ENCODE results near the gene KIAA1671. TPM values are rescaled to one million over a fixed set of nuclear protein-coding genes. Genes with fewer than 3 reads are reported as not detected.
A peak's percentile ranks its signal among the peaks of the same experiment; 100 is the strongest.

The KIAA1671 gene
- polyA plus RNA-seq, 1 of the 3 experiments (the other 2 are of a cell fraction): 7.4 TPM

DNA sequence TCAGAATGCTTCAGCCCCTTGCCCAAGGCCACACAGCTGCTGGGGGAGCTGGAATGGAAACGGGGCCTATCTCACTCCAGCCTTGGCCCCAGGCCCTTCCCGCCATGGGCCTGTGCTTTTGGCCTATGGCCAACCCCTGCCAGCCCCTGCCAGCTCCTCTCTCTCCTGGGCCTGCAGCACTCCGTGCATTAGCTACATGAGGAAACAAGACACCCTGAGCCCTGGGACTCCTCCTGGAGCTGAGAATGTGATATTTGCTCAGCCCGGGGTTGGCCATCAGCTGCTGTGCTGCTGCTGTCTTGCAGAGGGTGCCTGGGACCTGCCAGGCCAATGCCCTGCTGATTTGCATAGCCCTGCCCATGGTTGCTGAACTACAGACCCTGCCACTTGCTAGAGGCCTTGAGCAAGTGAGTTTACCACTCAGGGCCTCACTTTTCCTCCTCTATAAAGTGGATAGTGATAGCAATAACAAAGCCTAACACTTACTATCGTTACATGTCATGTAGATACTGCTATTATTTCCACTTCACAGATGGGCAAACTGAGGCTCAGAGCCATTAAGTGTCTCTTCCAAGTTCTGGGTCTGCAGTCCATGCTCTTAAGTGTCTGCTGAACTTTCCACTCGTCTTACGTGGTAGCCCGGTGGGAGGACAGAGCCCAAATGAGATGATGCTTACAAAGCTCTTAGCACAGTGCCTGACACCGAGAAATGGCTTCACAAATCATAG lies 99.6 kb downstream of the KIAA1671 start:
- CTCF ChIA-PET: interaction anchor here (0.8 to 17.2 kb wide), 9 partner anchors 12 to 283 kb away, joined by 3 to 513 read pairs (median 4); partner anchors contain the start of genes KIAA1671 and LHFPL7
- POLR2A ChIA-PET: interaction anchor here (0.6 to 1.1 kb wide), 2 partner anchors 16 to 94 kb away, joined by 3 read pairs; no protein-coding TSS in a partner anchor
- WGBS (ENCODE audit: low lambda C conversion rate): 66% methylated on average over 9 of the region's 9 CpGs
- TF ChIP-seq, protein P1, sequence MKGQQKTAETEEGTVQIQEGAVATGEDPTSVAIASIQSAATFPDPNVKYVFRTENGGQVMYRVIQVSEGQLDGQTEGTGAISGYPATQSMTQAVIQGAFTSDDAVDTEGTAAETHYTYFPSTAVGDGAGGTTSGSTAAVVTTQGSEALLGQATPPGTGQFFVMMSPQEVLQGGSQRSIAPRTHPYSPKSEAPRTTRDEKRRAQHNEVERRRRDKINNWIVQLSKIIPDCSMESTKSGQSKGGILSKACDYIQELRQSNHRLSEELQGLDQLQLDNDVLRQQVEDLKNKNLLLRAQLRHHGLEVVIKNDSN (IDR thresholded peaks at IDR 0.05; ENCODE audit: borderline replicate concordance, low read depth): no peak
- no peak for TF ChIP-seq JUND (IDR thresholded peaks at IDR 0.05)
- no peak for TF ChIP-seq MEF2A (IDR thresholded peaks at IDR 0.05; ENCODE audit: borderline replicate concordance, low read depth)
- TF ChIP-seq, protein P2, sequence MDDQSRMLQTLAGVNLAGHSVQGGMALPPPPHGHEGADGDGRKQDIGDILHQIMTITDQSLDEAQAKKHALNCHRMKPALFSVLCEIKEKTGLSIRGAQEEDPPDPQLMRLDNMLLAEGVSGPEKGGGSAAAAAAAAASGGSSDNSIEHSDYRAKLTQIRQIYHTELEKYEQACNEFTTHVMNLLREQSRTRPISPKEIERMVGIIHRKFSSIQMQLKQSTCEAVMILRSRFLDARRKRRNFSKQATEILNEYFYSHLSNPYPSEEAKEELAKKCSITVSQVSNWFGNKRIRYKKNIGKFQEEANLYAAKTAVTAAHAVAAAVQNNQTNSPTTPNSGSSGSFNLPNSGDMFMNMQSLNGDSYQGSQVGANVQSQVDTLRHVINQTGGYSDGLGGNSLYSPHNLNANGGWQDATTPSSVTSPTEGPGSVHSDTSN (IDR thresholded peaks at IDR 0.05): no peak
- no peak for TF ChIP-seq RXRA (IDR thresholded peaks at IDR 0.05; ENCODE audit: borderline replicate concordance, low read depth)
- TF ChIP-seq TEAD4 (IDR thresholded peaks at IDR 0.05; ENCODE audit: borderline replicate concordance, insufficient read depth): no peak
- no peak for TF ChIP-seq FOXM1 (IDR thresholded peaks at IDR 0.05; ENCODE audit: low read depth)
- peak; percentile 20; the same call in 1 of the 2 replicates for TF ChIP-seq RAD21 (IDR thresholded peaks at IDR 0.05; ENCODE audit: low read length)
- TF ChIP-seq GATA2 (CRISPR knock-in tag; IDR thresholded peaks at IDR 0.05): 0 out of 2 replicates have a peak, but pooled peaks have one; percentile 21
- no peak for TF ChIP-seq RCOR1 (IDR thresholded peaks at IDR 0.05; ENCODE audit: low read length)
- TF ChIP-seq FOSL2 (IDR thresholded peaks at IDR 0.05; ENCODE audit: borderline replicate concordance, low read depth): no peak
- TF ChIP-seq, protein P3, sequence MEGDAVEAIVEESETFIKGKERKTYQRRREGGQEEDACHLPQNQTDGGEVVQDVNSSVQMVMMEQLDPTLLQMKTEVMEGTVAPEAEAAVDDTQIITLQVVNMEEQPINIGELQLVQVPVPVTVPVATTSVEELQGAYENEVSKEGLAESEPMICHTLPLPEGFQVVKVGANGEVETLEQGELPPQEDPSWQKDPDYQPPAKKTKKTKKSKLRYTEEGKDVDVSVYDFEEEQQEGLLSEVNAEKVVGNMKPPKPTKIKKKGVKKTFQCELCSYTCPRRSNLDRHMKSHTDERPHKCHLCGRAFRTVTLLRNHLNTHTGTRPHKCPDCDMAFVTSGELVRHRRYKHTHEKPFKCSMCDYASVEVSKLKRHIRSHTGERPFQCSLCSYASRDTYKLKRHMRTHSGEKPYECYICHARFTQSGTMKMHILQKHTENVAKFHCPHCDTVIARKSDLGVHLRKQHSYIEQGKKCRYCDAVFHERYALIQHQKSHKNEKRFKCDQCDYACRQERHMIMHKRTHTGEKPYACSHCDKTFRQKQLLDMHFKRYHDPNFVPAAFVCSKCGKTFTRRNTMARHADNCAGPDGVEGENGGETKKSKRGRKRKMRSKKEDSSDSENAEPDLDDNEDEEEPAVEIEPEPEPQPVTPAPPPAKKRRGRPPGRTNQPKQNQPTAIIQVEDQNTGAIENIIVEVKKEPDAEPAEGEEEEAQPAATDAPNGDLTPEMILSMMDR (IDR thresholded peaks at IDR 0.05): no peak
- peak; percentile 59; the same call in 1 of the 2 replicates for TF ChIP-seq MXI1 (IDR thresholded peaks at IDR 0.05; ENCODE audit: low read depth, low read length)
- TF ChIP-seq, protein P4, sequence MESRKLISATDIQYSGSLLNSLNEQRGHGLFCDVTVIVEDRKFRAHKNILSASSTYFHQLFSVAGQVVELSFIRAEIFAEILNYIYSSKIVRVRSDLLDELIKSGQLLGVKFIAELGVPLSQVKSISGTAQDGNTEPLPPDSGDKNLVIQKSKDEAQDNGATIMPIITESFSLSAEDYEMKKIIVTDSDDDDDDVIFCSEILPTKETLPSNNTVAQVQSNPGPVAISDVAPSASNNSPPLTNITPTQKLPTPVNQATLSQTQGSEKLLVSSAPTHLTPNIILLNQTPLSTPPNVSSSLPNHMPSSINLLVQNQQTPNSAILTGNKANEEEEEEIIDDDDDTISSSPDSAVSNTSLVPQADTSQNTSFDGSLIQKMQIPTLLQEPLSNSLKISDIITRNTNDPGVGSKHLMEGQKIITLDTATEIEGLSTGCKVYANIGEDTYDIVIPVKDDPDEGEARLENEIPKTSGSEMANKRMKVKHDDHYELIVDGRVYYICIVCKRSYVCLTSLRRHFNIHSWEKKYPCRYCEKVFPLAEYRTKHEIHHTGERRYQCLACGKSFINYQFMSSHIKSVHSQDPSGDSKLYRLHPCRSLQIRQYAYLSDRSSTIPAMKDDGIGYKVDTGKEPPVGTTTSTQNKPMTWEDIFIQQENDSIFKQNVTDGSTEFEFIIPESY (IDR thresholded peaks at IDR 0.05; ENCODE audit: borderline replicate concordance, low read depth): no peak
- TF ChIP-seq REST (IDR thresholded peaks at IDR 0.05; ENCODE audit: low read depth, low read length): no peak
- TF ChIP-seq EZH2phosphoT487 (IDR thresholded peaks at IDR 0.05; ENCODE audit: borderline replicate concordance, low read depth): no peak
- TF ChIP-seq SIN3A (IDR thresholded peaks at IDR 0.05; ENCODE audit: borderline replicate concordance, low read depth, low read length): no peak
- TF ChIP-seq RFX5 (IDR thresholded peaks at IDR 0.05; ENCODE audit: low read length): no peak
- TF ChIP-seq NRF1 (IDR thresholded peaks at IDR 0.05; ENCODE audit: low read depth, low read length): no peak
- TF ChIP-seq FOXJ3 (CRISPR knock-in tag; IDR thresholded peaks at IDR 0.05): peak; percentile 74; the same call in 1 of the 2 replicates
- TF ChIP-seq ELF1 (IDR thresholded peaks at IDR 0.05): no peak
- TF ChIP-seq USF2 (IDR thresholded peaks at IDR 0.05; ENCODE audit: borderline replicate concordance, low read depth, low read length): no peak

More for the DNA sequence above, 99.6 kb downstream of the KIAA1671 start:
- H2AFZ ChIP-seq (ENCODE audit: low read depth): no peak overlapping the region
- H3F3A ChIP-seq (replicated peaks; ENCODE audit: insufficient read depth): peaks cover 3% of the 10 kb centered on the region
- H3K79me2 ChIP-seq (ENCODE audit: insufficient read depth): no peaks in the 10 kb centered on the region
- peak; percentile 76 for DNase-seq
- H3K27ac ChIP-seq (ENCODE audit: low read depth in 2 of 2, low read length in 1 of 2): peak overlapping the region in 1 of 2 experiments; percentile 73; a peak in 2 of 4 replicates
- H3K4me1 ChIP-seq (ENCODE audit: control insufficient read depth in 1 of 2, insufficient read depth in 2 of 2, low read depth in 1 of 2, low read length in 1 of 2): peaks cover 0 to 21% of the 10 kb centered on the region in 2 experiments; a peak in 1 of 4 replicates
- H3K4me3 ChIP-seq (ENCODE audit: low read depth in 2 of 2, low read length in 1 of 2): no peak overlapping the region
- H4K20me1 ChIP-seq (ENCODE audit: insufficient read depth): peaks cover 3% of the 10 kb centered on the region; the same call in 1 of the 2 replicates
- no peak overlapping the region for H3K9ac ChIP-seq
- H3K36me3 ChIP-seq (replicated peaks in 1 of 2; ENCODE audit: control insufficient read depth in 1 of 2, insufficient read depth in 2 of 2, low read length in 1 of 2): peaks cover 12 to 22% of the 10 kb centered on the region in 2 experiments
- H3K9me3 ChIP-seq: no peaks in the 10 kb centered on the region
- H3K27me3 ChIP-seq (ENCODE audit: insufficient read depth): no peaks in the 10 kb centered on the region
- H3K4me2 ChIP-seq: no peak overlapping the region
- no peaks in the 10 kb centered on the region for H3K9me2 ChIP-seq
